ENCODE data around the gene ZG16. TPM values are rescaled to one million over a fixed set of nuclear protein-coding genes. Genes with fewer than 3 reads are reported as not detected.

Gene ZG16
- polyA plus RNA-seq, 1 donor (not counting 4 experiments of a cell fraction or from before 2014, with no cell fraction given), result not detected

- no peaks in the 10 kb centered on the region for H4K20me1 ChIP-seq (ENCODE audit: control insufficient read depth, extremely low read depth, insufficient read depth, low read length)
- H3K27me3 ChIP-seq (ENCODE audit: control insufficient read depth, extremely low read depth, insufficient read depth, low read length), result no peaks in the 10 kb centered on the region
- dilution Hi-C loops (cut with MboI; ENCODE audit: extremely low pct_ligation_motif_present, low sequenced_read_pairs), result no loop called here
- TF ChIP-seq CTCF (optimal IDR thresholded peaks at IDR 0.05 in 1 of 3, IDR thresholded peaks at IDR 0.05 in 1 of 3, conservative IDR thresholded peaks at IDR 0.05 in 1 of 3; ENCODE audit: extremely low read depth in 1 of 3, insufficient read depth in 2 of 3, low read length in 3 of 3), result no peak
- no peak for TF ChIP-seq EZH2 (IDR thresholded peaks at IDR 0.05; ENCODE audit: low read length)
- H3K36me3 ChIP-seq (ENCODE audit: control insufficient read depth in 2 of 2, extremely low read depth in 1 of 2, insufficient read depth in 2 of 2, low read length in 2 of 2), result no peaks in the 10 kb centered on the region
- no peak overlapping the region for H3K9ac ChIP-seq (ENCODE audit: control insufficient read depth, extremely low read depth, insufficient read depth, low read length)
- no peak overlapping the region for H3K4me3 ChIP-seq (ENCODE audit: control insufficient read depth in 2 of 3, extremely low read depth in 1 of 3, insufficient read depth in 2 of 3, low read depth in 1 of 3, low read length in 3 of 3)
- DNase-seq (ENCODE audit: low read depth, low spot score) (no peak), FAIRE-seq (no peak)
- H3K4me2 ChIP-seq (ENCODE audit: control insufficient read depth, extremely low read depth, insufficient read depth, low read depth, low read length), result no peak overlapping the region
- H2AFZ ChIP-seq (ENCODE audit: control insufficient read depth, low read length), result no peak overlapping the region
- peaks cover 20% of the 10 kb centered on the region for H3K4me1 ChIP-seq (ENCODE audit: control insufficient read depth, extremely low read depth, insufficient read depth, low read length)
- H3K9me3 ChIP-seq (ENCODE audit: control insufficient read depth, low read depth, low read length), result no peaks in the 10 kb centered on the region
- H3K79me2 ChIP-seq (ENCODE audit: control insufficient read depth, insufficient read depth, low read length), result no peaks in the 10 kb centered on the region
- H3K9me1 ChIP-seq (ENCODE audit: control insufficient read depth, extremely low read depth, insufficient read depth, low read length), result no peaks in the 10 kb centered on the region
- H3K27ac ChIP-seq (ENCODE audit: control insufficient read depth, insufficient read depth, low read length), result no peak overlapping the region
These were observed 3.3 kb upstream of the ZG16 start for GRCh38 chr16:29774730-29775129.

GRCh38 chr16:29775742-29776408 lies 2.2 kb upstream of the ZG16 start:
- dilution Hi-C loops (cut with MboI; ENCODE audit: extremely low pct_ligation_motif_present, low sequenced_read_pairs), result no loop called here
- TF ChIP-seq EZH2 (IDR thresholded peaks at IDR 0.05; ENCODE audit: low read length) (no peak), CTCF (optimal IDR thresholded peaks at IDR 0.05 in 1 of 3, IDR thresholded peaks at IDR 0.05 in 1 of 3, conservative IDR thresholded peaks at IDR 0.05 in 1 of 3; ENCODE audit: extremely low read depth in 1 of 3, insufficient read depth in 2 of 3, low read length in 3 of 3) (no peak)
- peaks cover 25% of the 10 kb centered on the region for H3K4me1 ChIP-seq (ENCODE audit: control insufficient read depth, extremely low read depth, insufficient read depth, low read length)
- DNase-seq (ENCODE audit: low read depth, low spot score) (no peak), FAIRE-seq (peak; percentile 75)
- peak overlapping the region; percentile 39 for H3K4me2 ChIP-seq (ENCODE audit: control insufficient read depth, extremely low read depth, insufficient read depth, low read depth, low read length)
- H3K9me3 ChIP-seq (ENCODE audit: control insufficient read depth, low read depth, low read length), result no peaks in the 10 kb centered on the region
- H3K36me3 ChIP-seq (ENCODE audit: control insufficient read depth in 2 of 2, extremely low read depth in 1 of 2, insufficient read depth in 2 of 2, low read length in 2 of 2), result no peaks in the 10 kb centered on the region
- no peaks in the 10 kb centered on the region for H3K79me2 ChIP-seq (ENCODE audit: control insufficient read depth, insufficient read depth, low read length)
- H2AFZ ChIP-seq (ENCODE audit: control insufficient read depth, low read length), result peak overlapping the region; percentile 85
- no peaks in the 10 kb centered on the region for H4K20me1 ChIP-seq (ENCODE audit: control insufficient read depth, extremely low read depth, insufficient read depth, low read length)
- H3K9me1 ChIP-seq (ENCODE audit: control insufficient read depth, extremely low read depth, insufficient read depth, low read length), result no peaks in the 10 kb centered on the region
- H3K27ac ChIP-seq (ENCODE audit: control insufficient read depth, insufficient read depth, low read length), result no peak overlapping the region
- H3K4me3 ChIP-seq (ENCODE audit: control insufficient read depth in 2 of 3, extremely low read depth in 1 of 3, insufficient read depth in 2 of 3, low read depth in 1 of 3, low read length in 3 of 3), result no peak overlapping the region
- H3K27me3 ChIP-seq (ENCODE audit: control insufficient read depth, extremely low read depth, insufficient read depth, low read length), result no peaks in the 10 kb centered on the region
- no peak overlapping the region for H3K9ac ChIP-seq (ENCODE audit: control insufficient read depth, extremely low read depth, insufficient read depth, low read length)
